ENCODE measurements around the gene TMEM30B.

The TMEM30B gene

GRCh38 chr14:61277232-61277631, 3.9 kb downstream of the TMEM30B start:
- no peak overlapping the region for H3K4me3 ChIP-seq (replicated peaks; ENCODE audit: insufficient read depth, low read length)
- DNase-seq (ENCODE audit: low read depth in 1 of 2, low spot score in 1 of 2) = no peak
- TF ChIP-seq POLR2AphosphoS5 (IDR thresholded peaks at IDR 0.05; ENCODE audit: low read depth) = no peak
- no peak for TF ChIP-seq SPI1 (IDR thresholded peaks at IDR 0.05; ENCODE audit: borderline replicate concordance, low read depth)
- no peak for TF ChIP-seq CTCF (IDR thresholded peaks at IDR 0.05; ENCODE audit: insufficient read depth, low read length)
- H3K27ac ChIP-seq (replicated peaks) = no peak overlapping the region
- peaks cover 34% of the 10 kb centered on the region for H3K27me3 ChIP-seq (ENCODE audit: insufficient read depth, poor library complexity, severe bottlenecking)

DNA sequence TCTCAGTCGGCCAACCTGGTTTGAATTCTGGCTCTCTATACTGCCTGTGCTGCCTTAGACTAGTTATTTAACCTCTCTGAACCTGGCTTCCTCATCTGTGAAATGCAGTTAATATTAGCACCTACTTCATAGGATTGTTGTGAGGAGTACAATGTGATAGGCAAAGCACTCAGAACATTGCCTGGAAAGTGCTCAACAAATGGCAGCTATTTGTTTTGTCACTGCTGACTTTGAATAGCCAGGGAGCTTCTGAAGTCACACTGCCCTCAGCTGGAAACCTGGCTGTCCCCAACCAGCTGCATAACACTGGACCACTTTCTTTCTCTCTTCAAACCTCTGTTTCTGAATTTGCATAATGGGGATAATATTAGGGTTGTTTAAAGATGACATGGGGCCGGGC, 9.6 kb downstream of the TMEM30B start:
- DNase-seq (ENCODE audit: low read depth in 1 of 2, low spot score in 1 of 2) = no peak
- H3K27me3 ChIP-seq (ENCODE audit: insufficient read depth, poor library complexity, severe bottlenecking) = peaks cover 18% of the 10 kb centered on the region

DNA sequence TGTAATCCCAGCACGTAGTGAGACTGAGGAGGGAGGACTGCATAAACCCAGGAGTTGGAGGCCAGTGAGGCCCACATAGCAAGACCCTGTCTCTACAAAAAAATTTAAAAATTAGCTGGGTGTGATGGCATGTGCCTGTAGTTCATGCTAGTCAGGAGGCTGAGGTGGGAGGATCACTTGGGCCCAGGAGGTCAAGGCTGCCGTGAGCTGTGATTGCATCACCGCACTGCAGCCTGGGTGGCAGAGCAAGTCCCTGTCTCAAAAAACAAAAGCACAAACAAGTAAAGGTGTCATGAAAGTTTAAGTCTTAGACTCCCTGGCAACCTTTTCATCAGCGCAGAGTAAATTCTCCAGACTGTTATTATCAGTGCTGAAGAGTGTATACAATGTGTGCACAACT, 10.4 kb downstream of the TMEM30B start:
- no peak for TF ChIP-seq POLR2AphosphoS5 (IDR thresholded peaks at IDR 0.05; ENCODE audit: low read depth)
- no peak for TF ChIP-seq SPI1 (IDR thresholded peaks at IDR 0.05; ENCODE audit: borderline replicate concordance, low read depth)
- TF ChIP-seq GABPA (IDR thresholded peaks at IDR 0.05; ENCODE audit: low read depth) = no peak
- TF ChIP-seq, protein P1, sequence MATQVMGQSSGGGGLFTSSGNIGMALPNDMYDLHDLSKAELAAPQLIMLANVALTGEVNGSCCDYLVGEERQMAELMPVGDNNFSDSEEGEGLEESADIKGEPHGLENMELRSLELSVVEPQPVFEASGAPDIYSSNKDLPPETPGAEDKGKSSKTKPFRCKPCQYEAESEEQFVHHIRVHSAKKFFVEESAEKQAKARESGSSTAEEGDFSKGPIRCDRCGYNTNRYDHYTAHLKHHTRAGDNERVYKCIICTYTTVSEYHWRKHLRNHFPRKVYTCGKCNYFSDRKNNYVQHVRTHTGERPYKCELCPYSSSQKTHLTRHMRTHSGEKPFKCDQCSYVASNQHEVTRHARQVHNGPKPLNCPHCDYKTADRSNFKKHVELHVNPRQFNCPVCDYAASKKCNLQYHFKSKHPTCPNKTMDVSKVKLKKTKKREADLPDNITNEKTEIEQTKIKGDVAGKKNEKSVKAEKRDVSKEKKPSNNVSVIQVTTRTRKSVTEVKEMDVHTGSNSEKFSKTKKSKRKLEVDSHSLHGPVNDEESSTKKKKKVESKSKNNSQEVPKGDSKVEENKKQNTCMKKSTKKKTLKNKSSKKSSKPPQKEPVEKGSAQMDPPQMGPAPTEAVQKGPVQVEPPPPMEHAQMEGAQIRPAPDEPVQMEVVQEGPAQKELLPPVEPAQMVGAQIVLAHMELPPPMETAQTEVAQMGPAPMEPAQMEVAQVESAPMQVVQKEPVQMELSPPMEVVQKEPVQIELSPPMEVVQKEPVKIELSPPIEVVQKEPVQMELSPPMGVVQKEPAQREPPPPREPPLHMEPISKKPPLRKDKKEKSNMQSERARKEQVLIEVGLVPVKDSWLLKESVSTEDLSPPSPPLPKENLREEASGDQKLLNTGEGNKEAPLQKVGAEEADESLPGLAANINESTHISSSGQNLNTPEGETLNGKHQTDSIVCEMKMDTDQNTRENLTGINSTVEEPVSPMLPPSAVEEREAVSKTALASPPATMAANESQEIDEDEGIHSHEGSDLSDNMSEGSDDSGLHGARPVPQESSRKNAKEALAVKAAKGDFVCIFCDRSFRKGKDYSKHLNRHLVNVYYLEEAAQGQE (IDR thresholded peaks at IDR 0.05; ENCODE audit: insufficient replicate concordance, low read depth) = no peak
- Histone ChIP-seq H3K27me3 (ENCODE audit: insufficient read depth, poor library complexity, severe bottlenecking) (peaks cover 15% of the 10 kb centered on the region), H3K4me3 (replicated peaks; ENCODE audit: insufficient read depth, low read length) (no peak overlapping the region), H3K27ac (replicated peaks) (no peak overlapping the region)
- no peak for DNase-seq (ENCODE audit: low read depth in 1 of 2, low spot score in 1 of 2)

More for the DNA sequence above, 9.6 kb downstream of the TMEM30B start:
- no peak for TF ChIP-seq SPI1 (IDR thresholded peaks at IDR 0.05; ENCODE audit: borderline replicate concordance, low read depth)
- no peak for TF ChIP-seq CTCF (IDR thresholded peaks at IDR 0.05; ENCODE audit: insufficient read depth, low read length)
- no peak for TF ChIP-seq POLR2AphosphoS5 (IDR thresholded peaks at IDR 0.05; ENCODE audit: low read depth)
- no peak for TF ChIP-seq GABPA (IDR thresholded peaks at IDR 0.05; ENCODE audit: low read depth)
- TF ChIP-seq, protein P1 (IDR thresholded peaks at IDR 0.05; ENCODE audit: insufficient replicate concordance, low read depth) = no peak
- H3K27ac ChIP-seq (replicated peaks) = no peak overlapping the region
- no peak overlapping the region for H3K4me3 ChIP-seq (replicated peaks; ENCODE audit: insufficient read depth, low read length)

DNA sequence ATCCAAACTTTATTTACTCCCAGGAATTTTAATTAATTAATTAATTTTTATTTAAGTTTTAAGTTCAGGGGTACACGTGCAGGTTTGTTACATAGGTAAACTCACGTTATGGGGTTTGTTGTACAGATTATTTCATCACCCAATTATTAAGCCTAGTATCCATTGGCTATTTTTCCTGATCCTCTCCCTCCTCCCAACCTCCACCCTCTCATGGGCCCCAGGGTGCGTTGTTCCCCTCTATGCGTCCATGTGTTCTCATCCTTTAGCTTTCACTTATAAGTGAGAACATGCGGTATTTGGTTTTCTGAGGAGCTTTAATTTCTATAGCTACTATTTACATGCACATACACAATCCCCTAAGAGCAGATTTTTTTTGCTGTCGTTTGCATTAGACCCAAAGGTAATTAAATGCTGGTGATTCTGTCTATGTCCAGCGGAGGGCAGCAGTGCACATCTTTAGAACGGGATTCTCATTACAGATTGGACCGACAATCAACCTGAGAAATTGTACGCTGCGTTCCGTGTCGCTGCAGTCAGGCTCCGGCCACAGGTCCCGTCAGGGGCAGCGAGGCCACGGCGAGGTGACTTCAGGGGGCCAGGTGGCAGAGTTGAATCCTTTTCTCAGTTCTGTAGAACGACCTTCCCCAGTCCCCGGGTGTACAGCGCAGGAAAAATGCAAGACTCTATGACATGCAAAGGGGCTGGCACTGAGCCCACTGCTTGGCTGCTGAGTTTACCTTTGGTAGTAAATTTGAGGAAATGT, 11.6 kb downstream of the TMEM30B start:
- no peak overlapping the region for H3K27ac ChIP-seq (replicated peaks)

More for the DNA sequence above, 11.6 kb downstream of the TMEM30B start:
- H3K27me3 ChIP-seq (ENCODE audit: insufficient read depth, poor library complexity, severe bottlenecking) = peaks cover 18% of the 10 kb centered on the region
- TF ChIP-seq SPI1 (IDR thresholded peaks at IDR 0.05; ENCODE audit: borderline replicate concordance, low read depth) (no peak), CTCF (IDR thresholded peaks at IDR 0.05; ENCODE audit: insufficient read depth, low read length) (peak; percentile 64)
- DNase-seq (ENCODE audit: low read depth in 1 of 2, low spot score in 1 of 2) = peak; percentile 4 to 51
- H3K4me3 ChIP-seq (replicated peaks; ENCODE audit: insufficient read depth, low read length) = peak overlapping the region; percentile 25
